ENCODE results near the gene LRRC17. TPM values are rescaled to one million over a fixed set of nuclear protein-coding genes. Genes with fewer than 3 reads are reported as not detected.

LRRC17 gene
- total and polyA plus RNA-seq, 4 donors: 1.1 to 11.3 (median 1.4) TPM

DNA sequence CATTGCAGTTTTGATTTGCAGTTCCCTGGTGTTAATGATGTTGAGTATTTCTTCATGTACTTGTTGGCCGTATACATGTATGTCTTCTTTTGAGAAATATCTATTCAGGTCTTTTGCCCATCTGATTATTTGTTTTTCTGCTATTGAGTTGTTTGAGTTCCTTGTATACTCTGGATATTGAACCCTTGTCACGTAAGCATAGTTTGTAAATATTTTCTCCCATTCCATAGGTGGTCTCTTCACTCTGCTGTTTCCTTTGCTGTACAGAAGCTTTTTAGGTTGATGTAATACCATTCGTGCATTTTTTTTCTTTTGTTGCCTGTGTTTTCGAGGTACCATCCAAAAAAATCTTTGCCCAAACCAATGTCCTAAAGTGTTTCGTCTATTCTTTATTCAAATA, 43.6 kb upstream of the LRRC17 start (continued):
- TF ChIP-seq YY1 (IDR thresholded peaks at IDR 0.05) (no peak), RXRA (IDR thresholded peaks at IDR 0.05) (no peak)
- TF ChIP-seq, protein P1, sequence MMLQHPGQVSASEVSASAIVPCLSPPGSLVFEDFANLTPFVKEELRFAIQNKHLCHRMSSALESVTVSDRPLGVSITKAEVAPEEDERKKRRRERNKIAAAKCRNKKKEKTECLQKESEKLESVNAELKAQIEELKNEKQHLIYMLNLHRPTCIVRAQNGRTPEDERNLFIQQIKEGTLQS (IDR thresholded peaks at IDR 0.05): no peak
- TF ChIP-seq, protein P2, sequence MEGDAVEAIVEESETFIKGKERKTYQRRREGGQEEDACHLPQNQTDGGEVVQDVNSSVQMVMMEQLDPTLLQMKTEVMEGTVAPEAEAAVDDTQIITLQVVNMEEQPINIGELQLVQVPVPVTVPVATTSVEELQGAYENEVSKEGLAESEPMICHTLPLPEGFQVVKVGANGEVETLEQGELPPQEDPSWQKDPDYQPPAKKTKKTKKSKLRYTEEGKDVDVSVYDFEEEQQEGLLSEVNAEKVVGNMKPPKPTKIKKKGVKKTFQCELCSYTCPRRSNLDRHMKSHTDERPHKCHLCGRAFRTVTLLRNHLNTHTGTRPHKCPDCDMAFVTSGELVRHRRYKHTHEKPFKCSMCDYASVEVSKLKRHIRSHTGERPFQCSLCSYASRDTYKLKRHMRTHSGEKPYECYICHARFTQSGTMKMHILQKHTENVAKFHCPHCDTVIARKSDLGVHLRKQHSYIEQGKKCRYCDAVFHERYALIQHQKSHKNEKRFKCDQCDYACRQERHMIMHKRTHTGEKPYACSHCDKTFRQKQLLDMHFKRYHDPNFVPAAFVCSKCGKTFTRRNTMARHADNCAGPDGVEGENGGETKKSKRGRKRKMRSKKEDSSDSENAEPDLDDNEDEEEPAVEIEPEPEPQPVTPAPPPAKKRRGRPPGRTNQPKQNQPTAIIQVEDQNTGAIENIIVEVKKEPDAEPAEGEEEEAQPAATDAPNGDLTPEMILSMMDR (IDR thresholded peaks at IDR 0.05; ENCODE audit: low read depth, low read length, missing input control): no peak

DNA sequence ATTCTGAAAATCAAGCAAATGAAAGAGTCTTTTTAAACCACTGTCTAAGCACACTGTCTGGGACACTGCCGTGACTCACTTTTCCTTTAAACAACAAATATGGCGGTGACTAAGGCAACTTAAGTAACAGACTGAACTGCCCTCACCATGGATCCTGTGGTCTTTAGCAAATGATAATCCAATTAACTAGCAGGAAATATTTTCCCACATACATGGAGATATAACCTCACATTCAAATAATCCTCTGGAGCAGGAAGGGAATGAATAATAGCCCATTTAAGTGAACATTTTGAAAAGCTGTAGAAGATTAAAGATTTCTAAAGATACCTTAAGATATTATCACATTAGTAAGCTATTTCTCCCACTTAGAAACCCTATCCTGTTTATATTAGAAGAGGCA, 40.3 kb upstream of the LRRC17 start:
- Histone ChIP-seq H3K9ac (ENCODE audit: low read depth in 1 of 2, low read length in 2 of 2) (no peak overlapping the region), H3K27me3 (ENCODE audit: control insufficient read depth in 4 of 4, insufficient read depth in 4 of 4, low read length in 3 of 4) (no peaks in the 10 kb centered on the region), H3K27ac (ENCODE audit: low read depth in 1 of 2, low read length in 2 of 2) (no peak overlapping the region), H3K4me3 (ENCODE audit: low read depth in 1 of 3, low read length in 3 of 3) (no peak overlapping the region), H3K9me3 (ENCODE audit: control insufficient read depth in 4 of 4, low read length in 3 of 4) (no peaks in the 10 kb centered on the region), H3K4me1 (ENCODE audit: control insufficient read depth in 4 of 4, insufficient read depth in 4 of 4, low read length in 3 of 4) (no peaks in the 10 kb centered on the region), H3K36me3 (ENCODE audit: control insufficient read depth in 4 of 4, insufficient read depth in 3 of 4, low read depth in 1 of 4, low read length in 3 of 4) (no peaks in the 10 kb centered on the region)
- DNase-seq (ENCODE audit: low spot score): no peak
- WGBS: 98% methylated on average over 2 of the region's 2 CpGs
- TF ChIP-seq RAD21 (IDR thresholded peaks at IDR 0.05): no peak
- no peak for TF ChIP-seq GABPA (IDR thresholded peaks at IDR 0.05 in 1 of 2, conservative IDR thresholded peaks at IDR 0.05 in 1 of 2)
- no peak for TF ChIP-seq JUND (IDR thresholded peaks at IDR 0.05)
- TF ChIP-seq, protein P3, sequence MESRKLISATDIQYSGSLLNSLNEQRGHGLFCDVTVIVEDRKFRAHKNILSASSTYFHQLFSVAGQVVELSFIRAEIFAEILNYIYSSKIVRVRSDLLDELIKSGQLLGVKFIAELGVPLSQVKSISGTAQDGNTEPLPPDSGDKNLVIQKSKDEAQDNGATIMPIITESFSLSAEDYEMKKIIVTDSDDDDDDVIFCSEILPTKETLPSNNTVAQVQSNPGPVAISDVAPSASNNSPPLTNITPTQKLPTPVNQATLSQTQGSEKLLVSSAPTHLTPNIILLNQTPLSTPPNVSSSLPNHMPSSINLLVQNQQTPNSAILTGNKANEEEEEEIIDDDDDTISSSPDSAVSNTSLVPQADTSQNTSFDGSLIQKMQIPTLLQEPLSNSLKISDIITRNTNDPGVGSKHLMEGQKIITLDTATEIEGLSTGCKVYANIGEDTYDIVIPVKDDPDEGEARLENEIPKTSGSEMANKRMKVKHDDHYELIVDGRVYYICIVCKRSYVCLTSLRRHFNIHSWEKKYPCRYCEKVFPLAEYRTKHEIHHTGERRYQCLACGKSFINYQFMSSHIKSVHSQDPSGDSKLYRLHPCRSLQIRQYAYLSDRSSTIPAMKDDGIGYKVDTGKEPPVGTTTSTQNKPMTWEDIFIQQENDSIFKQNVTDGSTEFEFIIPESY (IDR thresholded peaks at IDR 0.05): no peak
- no peak for TF ChIP-seq NR2F2 (IDR thresholded peaks at IDR 0.05)
- TF ChIP-seq YY1 (IDR thresholded peaks at IDR 0.05): no peak
- no peak for TF ChIP-seq HNF4G (IDR thresholded peaks at IDR 0.05)
- TF ChIP-seq, protein P1 (IDR thresholded peaks at IDR 0.05): no peak
- no peak for TF ChIP-seq TAF1 (conservative IDR thresholded peaks at IDR 0.05)
- TF ChIP-seq, protein P4, sequence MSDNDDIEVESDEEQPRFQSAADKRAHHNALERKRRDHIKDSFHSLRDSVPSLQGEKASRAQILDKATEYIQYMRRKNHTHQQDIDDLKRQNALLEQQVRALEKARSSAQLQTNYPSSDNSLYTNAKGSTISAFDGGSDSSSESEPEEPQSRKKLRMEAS (IDR thresholded peaks at IDR 0.05): no peak
- no peak for TF ChIP-seq FOXA1 (IDR thresholded peaks at IDR 0.05)
- TF ChIP-seq, protein P5, sequence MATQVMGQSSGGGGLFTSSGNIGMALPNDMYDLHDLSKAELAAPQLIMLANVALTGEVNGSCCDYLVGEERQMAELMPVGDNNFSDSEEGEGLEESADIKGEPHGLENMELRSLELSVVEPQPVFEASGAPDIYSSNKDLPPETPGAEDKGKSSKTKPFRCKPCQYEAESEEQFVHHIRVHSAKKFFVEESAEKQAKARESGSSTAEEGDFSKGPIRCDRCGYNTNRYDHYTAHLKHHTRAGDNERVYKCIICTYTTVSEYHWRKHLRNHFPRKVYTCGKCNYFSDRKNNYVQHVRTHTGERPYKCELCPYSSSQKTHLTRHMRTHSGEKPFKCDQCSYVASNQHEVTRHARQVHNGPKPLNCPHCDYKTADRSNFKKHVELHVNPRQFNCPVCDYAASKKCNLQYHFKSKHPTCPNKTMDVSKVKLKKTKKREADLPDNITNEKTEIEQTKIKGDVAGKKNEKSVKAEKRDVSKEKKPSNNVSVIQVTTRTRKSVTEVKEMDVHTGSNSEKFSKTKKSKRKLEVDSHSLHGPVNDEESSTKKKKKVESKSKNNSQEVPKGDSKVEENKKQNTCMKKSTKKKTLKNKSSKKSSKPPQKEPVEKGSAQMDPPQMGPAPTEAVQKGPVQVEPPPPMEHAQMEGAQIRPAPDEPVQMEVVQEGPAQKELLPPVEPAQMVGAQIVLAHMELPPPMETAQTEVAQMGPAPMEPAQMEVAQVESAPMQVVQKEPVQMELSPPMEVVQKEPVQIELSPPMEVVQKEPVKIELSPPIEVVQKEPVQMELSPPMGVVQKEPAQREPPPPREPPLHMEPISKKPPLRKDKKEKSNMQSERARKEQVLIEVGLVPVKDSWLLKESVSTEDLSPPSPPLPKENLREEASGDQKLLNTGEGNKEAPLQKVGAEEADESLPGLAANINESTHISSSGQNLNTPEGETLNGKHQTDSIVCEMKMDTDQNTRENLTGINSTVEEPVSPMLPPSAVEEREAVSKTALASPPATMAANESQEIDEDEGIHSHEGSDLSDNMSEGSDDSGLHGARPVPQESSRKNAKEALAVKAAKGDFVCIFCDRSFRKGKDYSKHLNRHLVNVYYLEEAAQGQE (IDR thresholded peaks at IDR 0.05): no peak
- TF ChIP-seq RXRA (IDR thresholded peaks at IDR 0.05): no peak
- no peak for TF ChIP-seq FOXA2 (IDR thresholded peaks at IDR 0.05)
- no peak for TF ChIP-seq HNF4A (conservative IDR thresholded peaks at IDR 0.05)
- TF ChIP-seq, protein P2 (IDR thresholded peaks at IDR 0.05; ENCODE audit: low read depth, low read length, missing input control): no peak
- no peak for TF ChIP-seq SP1 (IDR thresholded peaks at IDR 0.05)
- no peak for TF ChIP-seq EGR1 (IDR thresholded peaks at IDR 0.05; ENCODE audit: low read depth in 2 of 2)
